ENCODE results near the gene EP300.
"Not testable (repeated sequence)": the region's sequence is repeated elsewhere in the genome, so short reads cannot be mapped to it uniquely, and the experiment has no call there.

EP300 gene

GRCh38 chr22:41078931-41079330, 13.5 kb upstream of the EP300 start:
- DNase-seq (ENCODE audit: low read depth, low spot score) = no peak

GRCh38 chr22:41085842-41086241, 6.5 kb upstream of the EP300 start:
- DNase-seq (ENCODE audit: low read depth, low spot score) = no peak

- DNase-seq (ENCODE audit: low read depth, low spot score) = peak; percentile 96
These were observed 1.0 kb upstream of the EP300 start for GRCh38 chr22:41091132-41092022.

- DNase-seq (ENCODE audit: low read depth, low spot score) = no peak
These were observed 537 bp downstream of the EP300 start for GRCh38 chr22:41092847-41093411.

- no peak for DNase-seq (ENCODE audit: low read depth, low spot score)
These were observed 1.7 kb downstream of the EP300 start for GRCh38 chr22:41094041-41094593.

- no peak for DNase-seq (ENCODE audit: low read depth, low spot score)
These were observed 4.0 kb downstream of the EP300 start for GRCh38 chr22:41096391-41096790.

GRCh38 chr22:41096841-41097240, 4.4 kb downstream of the EP300 start:
- no peak for DNase-seq (ENCODE audit: low read depth, low spot score)

GRCh38 chr22:41099036-41099435, 6.6 kb downstream of the EP300 start:
- no peak for DNase-seq (ENCODE audit: low read depth, low spot score)

- no peak for DNase-seq (ENCODE audit: low read depth, low spot score)
These were observed 14.0 kb downstream of the EP300 start for GRCh38 chr22:41106122-41106968.

- not testable (repeated sequence) for DNase-seq (ENCODE audit: low read depth, low spot score)
These were observed 14.6 kb downstream of the EP300 start for GRCh38 chr22:41106969-41107325.

- no peak for DNase-seq (ENCODE audit: low read depth, low spot score)
These were observed 18.6 kb downstream of the EP300 start for GRCh38 chr22:41110968-41111367.

- DNase-seq (ENCODE audit: low read depth, low spot score) = no peak
These were observed 23.9 kb downstream of the EP300 start for GRCh38 chr22:41116342-41116741.

- DNase-seq (ENCODE audit: low read depth, low spot score) = no peak
These were observed 25.0 kb downstream of the EP300 start for GRCh38 chr22:41117127-41117965.

- DNase-seq (ENCODE audit: low read depth, low spot score) = no peak
These were observed 30.8 kb downstream of the EP300 start for GRCh38 chr22:41123151-41123550.

- no peak for DNase-seq (ENCODE audit: low read depth, low spot score)
These were observed 31.7 kb downstream of the EP300 start for GRCh38 chr22:41124086-41124485.

- DNase-seq (ENCODE audit: low read depth, low spot score) = no peak
These were observed 35.1 kb downstream of the EP300 start for GRCh38 chr22:41127451-41127850.

GRCh38 chr22:41128606-41129005, 36.2 kb downstream of the EP300 start:
- DNase-seq (ENCODE audit: low read depth, low spot score) = no peak

GRCh38 chr22:41132550-41132949, 40.2 kb downstream of the EP300 start:
- no peak for DNase-seq (ENCODE audit: low read depth, low spot score)

GRCh38 chr22:41140365-41140957, 48.1 kb downstream of the EP300 start:
- DNase-seq (ENCODE audit: low read depth, low spot score) = no peak

- not testable (repeated sequence) for DNase-seq (ENCODE audit: low read depth, low spot score)
These were observed 53.5 kb downstream of the EP300 start for GRCh38 chr22:41145921-41146320.

GRCh38 chr22:41146573-41146972, 54.2 kb downstream of the EP300 start:
- no peak for DNase-seq (ENCODE audit: low read depth, low spot score)
